ENCODE data around the gene DSE.

The DSE gene

GRCh38 chr6:116363759-116364158, 7.0 kb upstream of the DSE start:
- DNase-seq, result no peak

GRCh38 chr6:116364321-116364720, 6.4 kb upstream of the DSE start:
- no peak for DNase-seq

DNA sequence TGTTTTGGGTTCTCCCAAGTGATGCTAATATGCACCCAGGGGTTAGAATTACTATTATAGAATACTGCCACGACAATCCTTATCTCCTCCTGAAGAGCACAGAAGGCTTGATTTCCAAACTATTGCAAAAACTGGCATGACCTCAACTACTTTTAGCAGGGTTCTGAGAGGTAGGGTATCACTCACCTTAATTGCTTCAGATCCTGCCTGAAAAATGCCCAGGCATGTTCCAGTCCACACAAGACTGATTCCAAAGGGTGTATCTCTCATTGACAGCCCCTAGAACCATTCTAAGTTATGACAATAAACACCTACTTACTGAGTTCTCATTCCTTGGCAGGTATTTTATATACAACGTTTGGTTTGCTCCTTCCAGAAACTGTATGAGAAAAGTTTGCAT, 5.0 kb upstream of the DSE start:
- DNase-seq, result no peak

DNA sequence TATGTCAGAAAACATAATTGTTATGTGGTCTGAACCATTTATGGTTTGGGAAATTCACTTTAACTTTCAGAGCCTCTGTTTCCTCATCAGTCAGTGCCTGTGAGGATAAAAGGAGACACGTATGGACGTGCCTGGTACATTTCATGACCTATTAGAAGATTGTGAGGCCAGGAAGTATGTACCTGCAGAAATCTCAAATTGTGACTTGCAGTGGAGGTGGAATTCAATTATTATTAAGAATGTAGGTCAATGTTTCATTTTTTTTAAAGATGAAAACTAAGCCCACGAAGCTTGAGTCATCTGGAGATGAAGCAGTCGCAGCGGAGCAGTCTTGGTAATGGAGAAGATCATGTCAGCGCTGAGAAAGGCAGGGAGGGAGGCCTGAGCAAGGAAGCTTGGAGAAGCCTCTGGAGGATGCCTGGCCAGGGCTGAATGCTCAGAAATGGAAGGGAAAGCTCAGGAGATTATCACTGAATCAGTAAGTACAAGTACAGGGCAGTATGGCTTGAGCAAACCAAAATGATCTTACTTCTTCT, 3.9 kb upstream of the DSE start:
- DNase-seq, result no peak

GRCh38 chr6:116369540-116369939, 1.2 kb upstream of the DSE start:
- DNase-seq, result no peak

GRCh38 chr6:116369964-116370759, 585 bp upstream of the DSE start:
- no peak for DNase-seq

- no peak for DNase-seq
These were observed 572 bp downstream of the DSE start for GRCh38 chr6:116371120-116371917.

DNA sequence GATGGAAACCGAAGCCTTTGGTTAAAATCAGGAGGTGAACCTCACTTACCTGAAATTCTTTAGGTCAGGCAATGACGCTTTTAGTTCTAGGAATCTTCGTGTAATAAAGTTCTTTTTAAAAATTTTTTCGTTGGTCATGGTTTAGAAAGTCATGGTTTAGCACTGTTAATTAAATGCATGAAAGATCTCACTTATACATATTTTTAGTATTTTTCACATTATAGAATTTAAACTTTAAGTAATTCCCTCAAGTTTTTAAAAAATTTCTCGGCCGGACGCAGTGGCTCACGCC, 1.1 kb downstream of the DSE start:
- no peak for DNase-seq

- no peak for DNase-seq
These were observed 2.6 kb downstream of the DSE start for GRCh38 chr6:116373300-116373699.

DNA sequence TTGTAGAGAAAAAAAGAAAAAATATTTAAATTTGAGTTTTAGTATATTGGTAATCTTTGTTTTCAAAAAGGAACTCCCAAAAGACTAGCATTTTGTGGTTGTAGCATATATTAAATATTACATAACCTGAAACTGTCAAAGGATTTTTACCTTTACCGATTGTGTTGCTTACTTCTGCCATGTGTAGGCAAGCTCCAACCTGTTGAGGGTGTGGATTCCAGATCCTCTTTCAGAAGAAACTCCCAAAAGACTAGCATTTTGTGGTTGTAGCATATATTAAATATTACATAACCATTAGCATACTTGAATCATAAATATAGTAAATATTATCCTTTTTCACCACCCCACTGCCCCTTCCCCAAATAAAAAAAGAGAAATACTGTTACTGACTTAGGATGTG, 3.2 kb downstream of the DSE start:
- no peak for DNase-seq

- DNase-seq, result no peak
These were observed 3.8 kb downstream of the DSE start for GRCh38 chr6:116374586-116374985.

- DNase-seq, result no peak
These were observed 4.5 kb downstream of the DSE start for GRCh38 chr6:116375262-116375661.

DNA sequence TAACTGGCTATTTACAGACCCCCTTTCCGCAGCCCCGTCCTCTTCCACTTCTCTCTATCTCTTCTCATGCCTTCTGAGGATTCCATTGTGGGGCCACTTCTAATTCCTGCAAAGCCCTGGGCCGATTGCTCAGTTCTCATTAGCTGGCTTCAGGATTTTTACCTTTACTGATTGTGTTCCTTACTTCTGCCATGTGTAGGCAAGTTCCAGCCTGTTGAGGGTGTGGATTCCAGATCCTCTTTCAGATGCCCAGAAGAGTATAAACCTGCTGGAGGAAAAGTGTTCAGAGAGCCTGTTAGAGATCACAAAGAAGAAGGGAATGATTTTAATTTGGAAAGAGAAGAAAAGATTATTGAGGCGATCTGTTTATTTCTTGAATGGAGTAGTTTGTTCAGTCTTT, 5.4 kb downstream of the DSE start:
- no peak for DNase-seq

DNA sequence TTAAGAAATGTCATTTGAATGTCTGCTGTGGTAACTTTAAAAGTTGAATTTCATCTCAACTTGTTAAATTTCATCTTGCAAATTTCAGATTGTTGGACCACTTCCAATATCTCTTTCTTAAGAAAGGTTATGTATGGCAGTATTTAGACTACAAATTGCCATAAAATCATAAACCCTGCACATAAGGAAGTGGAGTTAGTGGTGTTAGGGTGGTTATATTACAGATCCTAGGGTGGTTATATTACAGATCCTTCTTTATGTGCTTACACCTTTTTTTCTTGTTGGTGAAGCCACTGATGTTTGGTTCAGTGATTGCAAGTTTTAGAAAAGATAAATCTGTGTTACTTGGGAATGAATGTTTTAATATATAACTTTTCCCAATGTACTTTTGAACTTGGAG, 9.0 kb downstream of the DSE start:
- no peak for DNase-seq

GRCh38 chr6:116380346-116380745, 9.6 kb downstream of the DSE start:
- no peak for DNase-seq

GRCh38 chr6:116381000-116381399, 10.3 kb downstream of the DSE start:
- no peak for DNase-seq

GRCh38 chr6:116382587-116382986, 11.8 kb downstream of the DSE start:
- no peak for DNase-seq

- no peak for DNase-seq
These were observed 14.1 kb downstream of the DSE start for GRCh38 chr6:116384727-116385458.

GRCh38 chr6:116385459-116385802, 14.7 kb downstream of the DSE start:
- DNase-seq, result no peak

GRCh38 chr6:116385921-116386320, 15.2 kb downstream of the DSE start:
- no peak for DNase-seq

GRCh38 chr6:116386581-116387299, 16.0 kb downstream of the DSE start:
- no peak for DNase-seq

- DNase-seq, result no peak
These were observed 16.6 kb downstream of the DSE start for GRCh38 chr6:116387374-116387773.

DNA sequence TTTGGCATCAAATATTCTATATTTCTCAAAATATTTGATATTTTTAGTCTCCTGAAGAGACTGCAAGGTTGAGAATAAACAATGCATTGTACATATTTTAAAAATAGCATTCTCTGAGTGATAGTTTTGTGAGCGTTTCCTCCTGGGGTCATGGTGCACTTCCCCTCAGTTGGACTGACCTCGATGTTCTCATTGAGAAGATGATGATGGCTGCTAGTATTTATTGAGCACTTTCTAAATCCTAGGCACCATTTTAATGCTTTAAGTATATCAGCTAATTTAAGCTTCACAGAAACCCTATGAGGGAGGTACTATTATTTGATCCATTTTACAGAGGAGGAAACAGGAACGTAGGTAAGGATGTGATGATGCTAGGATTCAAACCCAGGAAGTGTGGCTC, 18.2 kb downstream of the DSE start:
- no peak for DNase-seq

Data from SHP77 treated with DMSO at 0.1 percent for 48 hours (cell line).